HepG2 (cell line): Measurements from ENCODE around the gene IFIT2. TPM values are rescaled to one million over a fixed set of nuclear protein-coding genes. Genes with fewer than 3 reads are reported as not detected.

Experiments
- EEA1 ChIP-seq: sonication (generic); formaldehyde crosslinking; IDR thresholded peaks from 2 replicates; pipeline ENCODE4 v1.5.1; 2020; ENCODE audit warnings: mild to moderate bottlenecking, missing genetic modification reagents, borderline replicate concordance
- IRF2 ChIP-seq: IDR thresholded peaks from 2 replicates; pipeline ENCODE4 v1.6.1; 2018; ENCODE audit warnings: missing genetic modification reagents, missing compliant biosample characterization
- NFE2L1 ChIP-seq: sonication (generic); formaldehyde crosslinking; IDR thresholded peaks from 2 replicates; pipeline ENCODE4 v1.4.0; 2020; ENCODE audit warnings: missing genetic modification reagents, mild to moderate bottlenecking, borderline replicate concordance
- NR0B2 ChIP-seq: sonication (generic); formaldehyde crosslinking; IDR thresholded peaks from 2 replicates; pipeline ENCODE4 v1.4.0; 2020; ENCODE audit warnings: mild to moderate bottlenecking, missing genetic modification reagents
- PBX2 ChIP-seq: IDR thresholded peaks from 2 replicates; pipeline ENCODE4 v1.6.1; 2016; ENCODE audit warnings: control low read depth
- PITX1 ChIP-seq: sonication (generic); formaldehyde crosslinking; IDR thresholded peaks from 2 replicates; pipeline ENCODE4 v1.5.1; 2020; ENCODE audit warnings: mild to moderate bottlenecking, missing genetic modification reagents
- PRDM4 ChIP-seq: sonication (generic); formaldehyde crosslinking; IDR thresholded peaks from 2 replicates; pipeline ENCODE4 v1.9.0; 2021; ENCODE audit warnings: missing genetic modification reagents, borderline replicate concordance
- SMC3 ChIP-seq: IDR thresholded peaks from 2 replicates; pipeline ENCODE4 v1.6.1; 2011; ENCODE audit warnings: low read length, improper control_type of control experiment
- TCF12 ChIP-seq, 2 experiments: fragments of 450-650 bp in 1 of 2; sonication (generic) in 1 of 2; formaldehyde crosslinking in 1 of 2; IDR thresholded peaks; 2 replicates each; pipeline versions ENCODE4 v1.6.1 to v1.8.0; 2017 to 2022; ENCODE audit warnings: antibody characterized with exemption in 1 of 2, mild to moderate bottlenecking in 1 of 2, missing genetic modification reagents in 1 of 2, moderate library complexity in 1 of 2
- ZBTB26 ChIP-seq: IDR thresholded peaks from 2 replicates; pipeline ENCODE4 v1.6.1; 2016; ENCODE audit warnings: missing compliant biosample characterization, missing genetic modification reagents, borderline replicate concordance
- ZNF275 ChIP-seq: sonication (generic); formaldehyde crosslinking; IDR thresholded peaks from 2 replicates; pipeline ENCODE4 v1.8.0; 2022; ENCODE audit warnings: missing genetic modification reagents, mild to moderate bottlenecking, inconsistent platforms, borderline replicate concordance
- ZNF503 ChIP-seq: sonication (generic); formaldehyde crosslinking; IDR thresholded peaks from 2 replicates; pipeline ENCODE4 v1.4.0; 2020; ENCODE audit warnings: missing genetic modification reagents
- polyA plus RNA-seq, 8 experiments: library from polyadenylated mRNA; depleted of rRNA in 3 of 8; stranded (reverse) in 7 of 8; unstranded in 1 of 8; fragments of >200 nt; fragmentation: Illumina TruSeq in 4 of 8; extraction: Trizol in 4 of 8; gene quantifications; 2 replicates each; pipeline versions ENCODE4 v1.2.1 to v1.2.3, GENCODE V29; 2011 to 2016; ENCODE audit warnings: low read depth in 4 of 8, missing spikeins in 1 of 8, mixed read lengths in 1 of 8; ENCODE audit not compliant: insufficient read depth in 1 of 8
- total RNA-seq, 5 experiments: library from RNA; depleted of rRNA; stranded (reverse); fragments of >200 nt; fragmentation: Illumina TruSeq; extraction: Trizol; gene quantifications; 2 replicates each; pipeline ENCODE4 v1.2.3, GENCODE V29; 2016; ENCODE audit warnings: low read depth in 1 of 5
- TF ChIP-seq, protein P1 (sequence below): sonication (generic); formaldehyde crosslinking; IDR thresholded peaks from 2 replicates; pipeline ENCODE4 v1.5.0; 2020; ENCODE audit warnings: mild to moderate bottlenecking, missing genetic modification reagents
- TF ChIP-seq, protein P2 (sequence below): sonication (generic); formaldehyde crosslinking; IDR thresholded peaks from 2 replicates; pipeline ENCODE4 v1.4.0; 2020; ENCODE audit warnings: missing genetic modification reagents
- TF ChIP-seq, protein P3 (sequence below): sonication (generic); formaldehyde crosslinking; IDR thresholded peaks from 2 replicates; pipeline ENCODE4 v1.5.1; 2020; ENCODE audit warnings: missing genetic modification reagents, mild to moderate bottlenecking, borderline replicate concordance

IFIT2 gene
- total and polyA plus RNA-seq, 2 of the 13 experiments (the other 11 are each of a cell fraction or from before 2014, with no cell fraction given), result 0.04 to 0.15 TPM

DNA sequence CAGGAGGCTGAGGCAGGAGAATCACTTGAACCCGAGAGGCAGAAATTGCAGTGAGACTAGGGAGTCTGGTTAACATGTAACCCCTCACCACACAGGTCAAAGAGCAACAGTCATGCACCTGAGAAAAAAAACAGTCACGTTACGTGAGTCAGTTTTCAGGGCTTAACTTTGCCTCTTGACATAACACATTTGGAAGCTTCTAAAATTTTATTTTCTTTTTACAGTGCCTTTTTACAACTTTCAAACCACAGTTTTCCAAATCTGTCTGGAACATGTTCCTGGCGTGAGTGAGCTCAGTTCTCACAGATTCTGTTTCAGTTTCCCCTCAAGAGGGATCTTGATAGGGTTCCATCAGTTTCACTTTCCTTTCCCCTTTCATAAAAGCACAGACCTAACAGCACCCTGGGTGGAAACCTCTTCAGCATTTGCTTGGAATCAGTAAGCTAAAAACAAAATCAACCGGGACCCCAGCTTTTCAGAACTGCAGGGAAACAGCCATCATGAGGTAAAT is 30.3 kb downstream of the IFIT2 start (continued):
- no peak for TF ChIP-seq ZNF275 (CRISPR knock-in tag)
- no peak for TF ChIP-seq ZBTB26
- TF ChIP-seq SMC3, result no peak
- TF ChIP-seq, protein P1, sequence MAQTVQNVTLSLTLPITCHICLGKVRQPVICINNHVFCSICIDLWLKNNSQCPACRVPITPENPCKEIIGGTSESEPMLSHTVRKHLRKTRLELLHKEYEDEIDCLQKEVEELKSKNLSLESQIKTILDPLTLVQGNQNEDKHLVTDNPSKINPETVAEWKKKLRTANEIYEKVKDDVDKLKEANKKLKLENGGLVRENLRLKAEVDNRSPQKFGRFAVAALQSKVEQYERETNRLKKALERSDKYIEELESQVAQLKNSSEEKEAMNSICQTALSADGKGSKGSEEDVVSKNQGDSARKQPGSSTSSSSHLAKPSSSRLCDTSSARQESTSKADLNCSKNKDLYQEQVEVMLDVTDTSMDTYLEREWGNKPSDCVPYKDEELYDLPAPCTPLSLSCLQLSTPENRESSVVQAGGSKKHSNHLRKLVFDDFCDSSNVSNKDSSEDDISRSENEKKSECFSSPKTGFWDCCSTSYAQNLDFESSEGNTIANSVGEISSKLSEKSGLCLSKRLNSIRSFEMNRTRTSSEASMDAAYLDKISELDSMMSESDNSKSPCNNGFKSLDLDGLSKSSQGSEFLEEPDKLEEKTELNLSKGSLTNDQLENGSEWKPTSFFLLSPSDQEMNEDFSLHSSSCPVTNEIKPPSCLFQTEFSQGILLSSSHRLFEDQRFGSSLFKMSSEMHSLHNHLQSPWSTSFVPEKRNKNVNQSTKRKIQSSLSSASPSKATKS (CRISPR knock-in tag), result no peak
- TF ChIP-seq NR0B2 (CRISPR knock-in tag), result no peak
- TF ChIP-seq ZNF503 (CRISPR knock-in tag), result no peak
- peak; percentile 56; the same call in 1 of the 2 replicates for TF ChIP-seq PITX1
- TF ChIP-seq PRDM4 (CRISPR knock-in tag), result no peak
- TF ChIP-seq NFE2L1, result no peak
- TF ChIP-seq, protein P2, sequence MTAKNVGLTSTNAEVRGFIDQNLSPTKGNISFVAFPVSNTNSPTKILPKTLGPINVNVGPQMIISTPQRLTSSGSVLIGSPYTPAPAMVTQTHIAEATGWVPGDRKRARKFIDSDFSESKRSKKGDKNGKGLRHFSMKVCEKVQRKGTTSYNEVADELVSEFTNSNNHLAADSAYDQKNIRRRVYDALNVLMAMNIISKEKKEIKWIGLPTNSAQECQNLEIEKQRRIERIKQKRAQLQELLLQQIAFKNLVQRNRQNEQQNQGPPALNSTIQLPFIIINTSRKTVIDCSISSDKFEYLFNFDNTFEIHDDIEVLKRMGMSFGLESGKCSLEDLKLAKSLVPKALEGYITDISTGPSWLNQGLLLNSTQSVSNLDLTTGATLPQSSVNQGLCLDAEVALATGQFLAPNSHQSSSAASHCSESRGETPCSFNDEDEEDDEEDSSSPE (CRISPR knock-in tag), result no peak
- TF ChIP-seq, protein P3, sequence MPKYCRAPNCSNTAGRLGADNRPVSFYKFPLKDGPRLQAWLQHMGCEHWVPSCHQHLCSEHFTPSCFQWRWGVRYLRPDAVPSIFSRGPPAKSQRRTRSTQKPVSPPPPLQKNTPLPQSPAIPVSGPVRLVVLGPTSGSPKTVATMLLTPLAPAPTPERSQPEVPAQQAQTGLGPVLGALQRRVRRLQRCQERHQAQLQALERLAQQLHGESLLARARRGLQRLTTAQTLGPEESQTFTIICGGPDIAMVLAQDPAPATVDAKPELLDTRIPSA (CRISPR knock-in tag), result no peak
- TF ChIP-seq PBX2 (CRISPR knock-in tag), result no peak
- no peak for TF ChIP-seq TCF12 (IDR thresholded peaks at IDR 0.05)
- TF ChIP-seq TCF12 (CRISPR knock-in tag; IDR thresholded peaks at IDR 0.05), result 0 out of 2 replicates have a peak, but pooled peaks have one; percentile 33
- no peak for TF ChIP-seq EEA1 (CRISPR knock-in tag)
- peak; percentile 73 for TF ChIP-seq IRF2
